HepG2 (cell line): ENCODE measurements around the gene LCE7A.

Source experiments
- YY1 ChIP-seq: IDR thresholded peaks from 2 replicates; pipeline ENCODE4 v1.6.1; 2011; ENCODE audit warnings: low read length, low read depth, moderate library complexity, mild to moderate bottlenecking; ENCODE audit not compliant: insufficient read depth, insufficient replicate concordance
- ZNF232 ChIP-seq: sonication (generic); formaldehyde crosslinking; IDR thresholded peaks from 2 replicates; pipeline ENCODE4 v1.4.0; 2020; ENCODE audit warnings: missing genetic modification reagents, borderline replicate concordance
- TF ChIP-seq, protein P1 (sequence below): sonication (generic); formaldehyde crosslinking; conservative IDR thresholded peaks from 2 replicates; pipeline ENCODE4 v1.4.0; 2020; ENCODE audit warnings: missing genetic modification reagents

DNA sequence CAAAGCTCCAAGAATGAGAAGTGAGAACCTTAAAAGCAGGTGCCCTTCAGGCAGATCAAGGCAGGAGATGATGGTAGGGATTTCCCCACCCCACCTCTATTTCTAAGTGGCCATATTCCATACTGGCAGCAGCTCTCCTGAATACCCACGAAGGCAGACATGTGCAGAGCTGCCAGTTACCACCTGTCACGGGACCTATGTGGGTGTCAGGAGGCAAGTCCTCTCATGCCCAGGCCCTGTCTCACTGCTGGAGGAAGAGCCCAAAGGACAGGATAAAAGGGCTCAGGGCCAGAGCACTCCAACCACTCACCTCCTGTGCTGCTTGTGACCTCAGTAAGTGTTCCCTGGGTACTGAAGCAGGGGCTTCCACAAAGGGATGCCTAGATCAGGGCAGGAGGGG lies 48.7 kb upstream of the LCE7A start:
- TF ChIP-seq YY1: no peak
- no peak for TF ChIP-seq ZNF232 (CRISPR knock-in tag)
- TF ChIP-seq, protein P1, sequence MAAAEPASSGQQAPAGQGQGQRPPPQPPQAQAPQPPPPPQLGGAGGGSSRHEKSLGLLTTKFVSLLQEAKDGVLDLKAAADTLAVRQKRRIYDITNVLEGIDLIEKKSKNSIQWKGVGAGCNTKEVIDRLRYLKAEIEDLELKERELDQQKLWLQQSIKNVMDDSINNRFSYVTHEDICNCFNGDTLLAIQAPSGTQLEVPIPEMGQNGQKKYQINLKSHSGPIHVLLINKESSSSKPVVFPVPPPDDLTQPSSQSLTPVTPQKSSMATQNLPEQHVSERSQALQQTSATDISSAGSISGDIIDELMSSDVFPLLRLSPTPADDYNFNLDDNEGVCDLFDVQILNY (CRISPR knock-in tag): no peak
